ENCODE measurements around the gene JUND.
A peak's percentile ranks its signal among the peaks of the same experiment; 100 is the strongest.

Gene JUND

GRCh38 chr19:18282021-18282787 is 782 bp upstream of the JUND start:
- no peak for TF ChIP-seq CTCF (IDR thresholded peaks at IDR 0.05; ENCODE audit: insufficient read depth, low read depth, low read length, missing control alignments)
- H3K4me3 ChIP-seq (ENCODE audit: low read depth, low read length), result peak overlapping the region; percentile 76
- DNase-seq (ENCODE audit: low read depth), result peak; percentile 68

DNA sequence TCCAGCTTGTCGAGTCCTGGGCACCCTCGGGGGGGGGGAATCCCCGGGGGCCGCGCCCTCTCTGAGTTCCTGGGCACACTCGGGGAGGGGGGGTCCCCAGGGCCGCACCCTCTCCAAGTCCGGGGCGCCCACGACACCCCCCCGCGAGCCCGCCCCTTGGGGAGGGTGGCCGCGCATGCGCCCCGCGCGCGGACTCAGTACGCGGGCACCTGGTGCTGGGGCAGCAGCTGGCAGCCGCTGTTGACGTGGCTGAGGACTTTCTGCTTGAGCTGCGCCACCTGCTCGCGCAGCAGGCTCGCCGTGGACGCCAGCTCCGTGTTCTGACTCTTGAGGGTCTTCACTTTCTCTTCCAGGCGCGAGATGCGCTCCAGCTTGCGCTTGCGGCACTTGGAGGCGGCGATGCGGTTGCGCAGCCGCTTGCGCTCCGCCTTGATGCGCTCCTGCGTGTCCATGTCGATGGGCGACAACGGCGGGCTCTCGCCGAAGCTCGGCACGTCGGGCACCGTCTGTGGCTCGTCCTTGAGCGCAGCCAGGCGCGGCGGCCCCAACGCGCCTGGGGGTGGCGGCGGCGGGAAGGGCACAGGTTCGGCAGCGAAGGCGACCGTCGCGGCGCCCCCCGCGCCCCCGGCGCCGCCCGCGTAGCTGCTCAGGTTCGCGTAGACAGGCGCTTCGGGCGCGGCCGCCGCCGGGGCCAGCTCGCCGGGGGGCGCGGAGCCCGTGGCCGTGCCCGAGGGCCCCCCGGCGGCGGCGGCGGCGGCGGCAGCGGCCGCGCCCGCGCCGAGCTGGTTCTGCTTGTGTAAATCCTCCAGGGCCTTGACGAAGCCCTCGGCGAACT is 958 bp downstream of the JUND start:
- DNase-seq (ENCODE audit: low read depth), result peak; percentile 93
- no peak for TF ChIP-seq CTCF (IDR thresholded peaks at IDR 0.05; ENCODE audit: insufficient read depth, low read depth, low read length, missing control alignments)
- peak overlapping the region; percentile 79 for H3K4me3 ChIP-seq (ENCODE audit: low read depth, low read length)

GRCh38 chr19:18279516-18280246 is 1.7 kb downstream of the JUND start:
- H3K4me3 ChIP-seq (ENCODE audit: low read depth, low read length), result peak overlapping the region; percentile 79
- peak; percentile 88 for TF ChIP-seq CTCF (IDR thresholded peaks at IDR 0.05; ENCODE audit: insufficient read depth, low read depth, low read length, missing control alignments)
- DNase-seq (ENCODE audit: low read depth), result peak; percentile 96

GRCh38 chr19:18279266-18279515 is 2.2 kb downstream of the JUND start:
- peak overlapping the region; percentile 79 for H3K4me3 ChIP-seq (ENCODE audit: low read depth, low read length)
- no peak for TF ChIP-seq CTCF (IDR thresholded peaks at IDR 0.05; ENCODE audit: insufficient read depth, low read depth, low read length, missing control alignments)
- DNase-seq (ENCODE audit: low read depth), result no peak

DNA sequence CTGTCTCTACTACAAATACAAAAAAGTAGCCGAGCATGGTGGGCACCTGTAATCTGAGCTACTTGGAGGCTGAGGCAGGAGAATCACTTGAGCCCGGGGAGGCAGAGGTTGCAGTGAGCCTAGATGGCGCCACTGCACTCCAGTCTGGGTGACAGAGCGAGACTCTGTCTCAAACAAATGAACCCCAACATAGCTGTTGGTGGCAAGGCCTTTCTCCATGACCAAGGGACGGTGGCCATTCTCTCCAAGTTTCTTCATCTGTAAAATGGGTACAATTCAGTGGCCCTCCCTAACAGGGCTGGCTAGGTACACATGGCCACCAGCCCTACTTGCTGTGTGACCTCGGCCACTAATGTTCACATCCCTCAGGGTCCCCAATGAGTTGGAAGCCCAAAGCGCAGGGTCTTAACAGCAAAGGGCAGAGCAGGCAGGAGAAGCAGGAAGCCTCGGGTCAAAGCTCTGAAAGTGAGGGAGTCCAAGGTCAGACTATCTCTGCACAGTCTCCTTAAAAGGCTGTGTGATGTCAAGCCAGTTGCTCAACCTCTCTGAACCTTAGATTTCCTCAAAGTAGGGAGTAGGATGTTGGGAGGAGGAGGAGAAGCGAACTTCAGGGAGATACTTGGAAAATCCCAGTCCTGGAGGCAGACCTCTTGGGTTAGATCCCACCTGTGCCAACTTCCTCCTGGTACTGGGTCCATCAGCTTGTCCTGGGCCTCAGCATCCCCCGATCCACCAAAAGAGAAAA is 2.7 kb downstream of the JUND start:
- peak; percentile 21 for TF ChIP-seq CTCF (IDR thresholded peaks at IDR 0.05; ENCODE audit: insufficient read depth, low read depth, low read length, missing control alignments)
- H3K4me3 ChIP-seq (ENCODE audit: low read depth, low read length), result peak overlapping the region; percentile 79
- peak; percentile 26 for DNase-seq (ENCODE audit: low read depth)

DNA sequence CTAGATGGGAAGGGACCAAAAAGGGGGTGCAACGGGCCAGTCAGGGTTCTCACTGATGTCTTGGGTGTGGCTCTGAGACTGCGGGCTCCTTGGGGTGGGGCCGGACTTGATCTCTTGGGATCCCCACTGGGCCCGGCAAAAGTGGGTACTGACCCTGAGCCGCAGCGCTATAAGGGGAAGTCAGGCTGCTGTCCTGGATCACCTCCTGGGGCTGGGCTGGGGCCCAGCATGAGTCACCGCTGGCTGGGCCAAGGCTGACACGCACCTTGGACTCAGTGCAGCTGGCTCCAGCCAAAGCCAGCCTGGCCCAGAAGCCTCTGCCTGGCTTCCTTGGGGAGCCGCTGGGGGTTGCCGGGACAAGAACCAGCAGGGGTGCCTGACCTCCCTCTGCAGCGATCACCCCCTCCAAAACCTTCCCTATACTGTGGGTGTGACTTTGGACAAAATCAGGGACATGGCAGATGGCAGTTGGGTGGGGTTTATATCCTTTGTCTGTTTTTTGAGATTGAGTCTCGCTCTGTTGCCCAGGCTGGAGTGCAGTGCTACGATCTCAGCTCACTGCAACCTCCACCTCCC is 6.6 kb downstream of the JUND start:
- no peak for DNase-seq (ENCODE audit: low read depth)
- no peak for TF ChIP-seq CTCF (IDR thresholded peaks at IDR 0.05; ENCODE audit: insufficient read depth, low read depth, low read length, missing control alignments)
- no peak overlapping the region for H3K4me3 ChIP-seq (ENCODE audit: low read depth, low read length)

Data from GM12865 (cell line).